Ammon's horn (tissue), 1 donor: ENCODE measurements around the gene TMPRSS6.

ENCODE experiments used
- DNase-seq: peaks from one replicate; pipeline ENCODE4 v3.0.0-alpha.2; 2016; ENCODE audit warnings: low spot score

The TMPRSS6 gene

GRCh38 chr22:37117092-37117491, 7.6 kb upstream of the TMPRSS6 start:
- DNase-seq = no peak

DNA sequence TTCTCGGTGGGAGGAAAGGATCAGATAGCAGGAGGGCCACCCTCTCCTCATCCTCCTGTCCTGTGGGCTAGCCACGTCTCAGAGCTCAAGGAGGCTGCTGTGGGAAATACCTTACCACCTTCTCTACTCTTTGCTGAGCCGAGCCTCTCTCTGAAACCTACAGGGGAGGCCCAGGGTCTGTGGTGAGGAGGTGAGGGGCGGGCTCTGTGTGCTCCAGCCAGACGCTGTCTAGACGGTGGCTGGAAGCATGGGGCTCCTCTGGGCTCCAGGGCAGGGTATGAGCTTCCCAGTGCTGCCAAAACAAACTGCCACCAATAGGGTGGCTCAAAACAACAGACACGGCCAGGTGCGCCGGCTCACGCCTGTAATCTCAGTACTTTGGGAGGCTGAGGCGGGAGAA, 5.5 kb upstream of the TMPRSS6 start:
- DNase-seq = no peak

- DNase-seq = no peak
Observed at GRCh38 chr22:37113757-37114156, 4.2 kb upstream of the TMPRSS6 start.

- no peak for DNase-seq
Observed at GRCh38 chr22:37112084-37112728, 2.7 kb upstream of the TMPRSS6 start.

DNA sequence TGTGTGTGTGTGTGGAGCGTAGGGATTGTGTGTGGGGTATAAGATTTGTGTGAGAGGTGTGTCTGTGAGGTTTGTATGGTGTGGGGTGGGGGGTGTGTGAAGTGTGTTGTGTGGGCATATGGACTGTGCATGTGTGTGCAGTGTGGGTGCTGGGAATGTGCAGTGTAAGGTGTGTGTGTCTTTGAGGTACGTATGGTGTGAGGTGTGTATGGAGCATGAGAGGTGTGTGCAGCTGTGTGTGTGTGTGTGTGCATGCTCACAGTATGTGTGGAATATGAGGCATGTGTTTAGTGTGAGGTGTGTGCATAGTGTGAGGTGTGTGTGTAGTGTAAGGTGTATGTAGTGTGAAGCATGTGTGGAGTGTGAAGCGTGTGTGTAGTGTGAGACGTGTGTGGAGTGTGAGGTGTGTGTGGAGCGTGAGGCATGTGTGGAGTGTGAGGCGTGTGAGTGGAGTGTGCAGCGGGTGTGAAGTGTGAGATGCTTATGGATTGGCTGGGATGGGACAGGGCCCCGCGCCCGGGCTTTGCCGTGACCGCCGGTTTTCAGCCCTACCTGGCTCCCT, 1.7 kb upstream of the TMPRSS6 start:
- no peak for DNase-seq

DNA sequence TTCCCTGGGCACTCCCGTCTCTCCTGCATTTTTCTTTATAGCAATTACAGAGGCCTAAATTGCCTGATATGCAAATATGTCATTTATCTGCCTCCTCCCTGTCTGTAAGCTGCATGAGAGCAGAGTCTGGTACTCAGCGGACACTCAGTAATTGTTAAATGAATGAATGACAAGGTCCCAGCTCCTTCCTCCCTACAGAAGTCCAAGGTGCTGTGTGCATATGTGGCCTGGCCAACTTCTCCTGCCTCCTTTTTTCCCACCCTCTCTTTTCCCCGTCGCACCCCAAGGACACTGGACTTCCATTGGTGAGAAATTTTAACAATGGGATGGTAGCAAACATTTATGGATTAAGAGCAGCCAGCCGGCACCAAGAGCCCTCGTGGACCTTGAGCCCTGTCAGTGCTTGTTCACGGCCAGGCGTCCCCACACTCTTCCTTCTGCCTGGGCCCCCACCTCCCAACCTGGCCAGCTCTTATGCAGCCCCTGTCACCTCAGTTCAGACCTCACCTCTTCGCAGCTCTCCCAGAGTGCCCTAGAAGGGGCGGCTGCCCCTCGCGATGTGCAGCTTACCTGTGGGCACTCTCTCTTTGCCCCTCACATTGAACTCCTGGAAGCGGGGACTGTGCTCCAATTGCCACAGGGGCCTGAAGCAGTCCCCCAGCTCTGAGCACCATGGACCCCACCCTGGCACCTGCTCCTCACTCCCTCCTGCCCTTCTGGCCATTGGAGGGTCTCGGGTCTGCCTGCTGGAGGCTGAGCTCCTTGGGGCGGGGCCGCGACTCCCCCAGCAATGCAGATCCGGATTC, 1.5 kb downstream of the TMPRSS6 start:
- no peak for DNase-seq

GRCh38 chr22:37105990-37106389, 3.5 kb downstream of the TMPRSS6 start:
- DNase-seq = no peak

GRCh38 chr22:37105154-37105553, 4.4 kb downstream of the TMPRSS6 start:
- DNase-seq = no peak

DNA sequence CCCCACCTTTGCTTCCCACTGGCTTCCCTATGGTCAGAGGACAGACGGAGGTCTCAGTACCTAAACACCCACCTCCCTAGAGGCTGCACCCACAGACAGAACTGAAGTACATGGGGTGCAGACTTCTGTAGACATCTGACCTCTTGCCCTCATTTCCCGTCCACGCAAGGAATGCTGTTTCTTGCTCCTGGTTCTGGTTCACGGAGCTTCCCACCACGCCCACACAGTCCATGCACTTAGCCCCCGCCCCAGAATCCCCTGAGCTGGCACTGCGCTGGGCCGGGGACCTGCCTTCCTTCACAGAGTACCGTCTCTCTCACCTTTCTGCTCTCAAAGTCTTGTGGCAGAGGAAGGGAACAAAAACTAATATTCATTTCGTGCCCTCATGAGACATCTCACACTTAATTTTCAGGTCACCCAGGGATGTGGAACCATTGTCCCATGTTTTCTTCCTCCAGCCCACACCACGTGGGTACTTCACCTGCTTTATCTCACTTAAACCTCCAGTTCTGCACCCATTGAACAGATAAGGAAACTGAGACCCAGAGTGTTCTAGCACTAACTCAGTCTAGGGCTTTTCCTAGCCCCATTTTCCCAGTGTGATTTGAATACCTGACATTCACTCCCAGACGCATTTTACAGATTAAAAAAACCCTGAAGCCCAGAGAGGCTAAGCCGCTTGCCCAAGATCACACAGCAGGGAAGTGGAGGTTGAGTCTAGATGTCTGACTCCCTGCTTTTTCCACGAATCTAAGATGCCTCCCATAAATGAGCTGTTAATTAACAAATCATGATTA, 5.7 kb downstream of the TMPRSS6 start:
- DNase-seq = no peak

- no peak for DNase-seq
Observed at GRCh38 chr22:37103151-37103550, 6.4 kb downstream of the TMPRSS6 start.

DNA sequence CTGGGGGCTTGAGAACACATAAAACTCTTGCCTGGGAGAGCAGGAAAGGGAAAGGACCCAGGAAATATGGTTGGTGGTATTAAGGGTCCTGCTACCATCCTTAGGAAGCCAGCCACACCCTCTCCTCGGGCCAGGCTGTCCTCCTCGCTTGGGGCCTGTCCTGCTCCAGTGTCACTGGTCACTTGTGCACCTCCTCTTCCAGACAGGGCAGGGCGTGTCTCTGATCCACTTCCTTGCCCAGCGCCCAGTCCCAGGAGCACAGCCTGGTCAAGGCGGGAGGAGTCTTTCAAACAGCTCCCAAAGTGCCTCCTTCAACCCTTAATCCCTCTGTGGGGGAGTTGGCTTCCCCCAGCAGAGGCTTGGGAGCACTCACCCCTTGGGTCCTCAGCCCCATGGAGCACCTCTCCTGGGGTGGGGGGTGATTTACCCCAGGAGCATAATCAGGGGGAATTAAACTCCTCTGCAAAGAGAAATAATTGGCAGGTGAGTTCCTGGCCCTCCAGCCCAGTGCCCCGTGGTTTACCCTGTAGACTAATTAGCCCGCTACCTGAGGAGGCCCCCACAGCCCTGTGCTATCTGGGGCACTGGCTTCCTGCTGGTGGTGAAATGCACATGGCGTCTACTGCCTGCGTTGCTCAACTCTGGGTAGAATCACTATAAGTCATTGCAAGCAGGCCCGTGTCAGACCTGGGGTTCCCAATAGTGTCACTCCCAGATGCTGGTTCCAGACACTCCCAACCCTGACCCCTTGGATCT, 8.0 kb downstream of the TMPRSS6 start:
- no peak for DNase-seq

- DNase-seq = no peak
Observed at GRCh38 chr22:37100589-37101127, 8.9 kb downstream of the TMPRSS6 start.

DNA sequence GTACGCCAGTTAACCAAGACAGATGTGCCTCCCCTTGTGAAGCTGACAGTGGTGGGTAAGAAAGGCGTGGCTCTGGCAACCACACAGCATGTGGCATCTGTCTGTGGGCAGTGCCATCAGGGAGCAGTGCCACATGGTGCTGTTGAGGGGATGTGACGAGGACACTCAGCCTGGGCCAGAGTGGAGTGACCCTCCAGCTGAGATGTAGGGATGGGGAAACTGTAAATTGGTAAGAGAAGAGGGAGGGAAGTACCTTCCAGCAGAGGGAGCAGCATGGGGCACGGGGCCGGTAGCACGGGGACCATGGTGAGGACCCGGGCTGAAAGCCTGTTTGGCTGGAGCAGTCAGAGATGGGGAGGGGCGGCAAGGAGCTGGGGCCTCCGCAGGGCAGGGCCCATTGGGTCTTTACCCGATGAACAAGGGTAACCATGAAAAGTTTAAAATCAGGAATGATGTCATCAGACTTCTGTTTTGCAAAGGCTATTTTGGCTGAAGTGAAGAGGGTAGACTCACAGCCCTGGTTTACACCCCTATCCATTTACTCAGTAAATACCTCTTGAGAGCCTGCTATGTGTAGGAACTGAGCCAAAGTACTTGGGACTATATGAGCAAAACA, 10.4 kb downstream of the TMPRSS6 start:
- no peak for DNase-seq

DNA sequence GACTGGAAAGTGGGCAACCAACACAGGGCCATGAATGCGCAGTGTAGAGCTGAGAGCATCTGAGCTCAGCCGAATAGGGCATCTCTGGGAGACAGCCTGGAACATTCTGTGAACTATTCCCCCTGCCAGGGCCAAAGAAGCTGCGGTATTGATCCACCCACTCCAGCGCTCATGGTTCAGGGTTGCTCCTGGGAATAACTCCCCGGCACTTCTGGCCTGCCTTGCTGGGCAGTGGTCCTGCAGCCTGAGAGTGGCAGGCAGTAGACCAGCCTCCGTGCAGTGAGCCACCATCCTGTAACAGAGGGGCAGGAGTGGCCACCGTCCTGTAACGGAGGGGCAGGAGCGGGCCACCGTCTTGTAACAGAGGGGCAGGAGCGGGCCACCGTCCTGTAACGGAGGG, 12.2 kb downstream of the TMPRSS6 start:
- DNase-seq = no peak

DNA sequence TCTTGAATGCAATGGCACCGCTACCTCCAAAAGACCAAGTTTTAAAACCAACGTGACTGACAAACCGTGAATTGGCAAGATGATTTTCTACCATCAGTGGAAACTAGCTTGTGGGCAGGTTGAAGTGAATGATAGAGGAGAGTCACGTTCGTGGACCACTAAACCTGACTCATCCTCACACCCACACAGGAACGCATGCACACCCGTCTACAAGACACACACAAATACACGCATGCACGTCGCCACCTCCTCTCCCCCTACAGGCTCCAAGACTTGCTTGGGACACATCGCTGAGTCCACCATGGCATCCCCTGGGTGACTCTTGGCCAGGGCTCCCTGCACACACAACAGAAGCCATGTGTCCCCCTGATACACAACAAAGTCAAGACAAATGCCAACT, 14.4 kb downstream of the TMPRSS6 start:
- DNase-seq = no peak

DNA sequence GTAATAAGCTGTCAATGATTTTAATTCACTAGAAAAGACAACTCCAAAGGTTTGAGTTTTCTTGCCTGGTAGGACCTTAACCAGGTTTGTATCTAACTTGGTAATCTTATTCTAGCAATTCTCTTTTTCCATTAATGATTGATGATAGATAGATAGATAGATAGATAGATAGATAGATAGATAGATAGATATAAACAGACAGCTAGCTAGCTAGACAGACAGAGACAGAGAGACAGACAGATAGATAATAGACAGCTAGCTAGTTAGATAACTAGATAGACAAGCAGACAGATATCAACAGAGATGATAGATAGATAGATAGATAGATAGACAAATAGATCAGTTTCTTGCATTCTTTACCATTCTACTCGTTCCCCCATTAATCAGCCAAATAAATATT, 15.3 kb downstream of the TMPRSS6 start:
- no peak for DNase-seq

GRCh38 chr22:37092997-37093396, 16.5 kb downstream of the TMPRSS6 start:
- no peak for DNase-seq

- no peak for DNase-seq
Observed at GRCh38 chr22:37091994-37092393, 17.5 kb downstream of the TMPRSS6 start.

- DNase-seq = no peak
Observed at GRCh38 chr22:37090920-37091695, 18.4 kb downstream of the TMPRSS6 start.

GRCh38 chr22:37089434-37089833, 20.1 kb downstream of the TMPRSS6 start:
- no peak for DNase-seq
